ENCODE measurements around the gene TSGA10.
A peak's percentile ranks its signal among the peaks of the same experiment; 100 is the strongest.

The TSGA10 gene

DNA sequence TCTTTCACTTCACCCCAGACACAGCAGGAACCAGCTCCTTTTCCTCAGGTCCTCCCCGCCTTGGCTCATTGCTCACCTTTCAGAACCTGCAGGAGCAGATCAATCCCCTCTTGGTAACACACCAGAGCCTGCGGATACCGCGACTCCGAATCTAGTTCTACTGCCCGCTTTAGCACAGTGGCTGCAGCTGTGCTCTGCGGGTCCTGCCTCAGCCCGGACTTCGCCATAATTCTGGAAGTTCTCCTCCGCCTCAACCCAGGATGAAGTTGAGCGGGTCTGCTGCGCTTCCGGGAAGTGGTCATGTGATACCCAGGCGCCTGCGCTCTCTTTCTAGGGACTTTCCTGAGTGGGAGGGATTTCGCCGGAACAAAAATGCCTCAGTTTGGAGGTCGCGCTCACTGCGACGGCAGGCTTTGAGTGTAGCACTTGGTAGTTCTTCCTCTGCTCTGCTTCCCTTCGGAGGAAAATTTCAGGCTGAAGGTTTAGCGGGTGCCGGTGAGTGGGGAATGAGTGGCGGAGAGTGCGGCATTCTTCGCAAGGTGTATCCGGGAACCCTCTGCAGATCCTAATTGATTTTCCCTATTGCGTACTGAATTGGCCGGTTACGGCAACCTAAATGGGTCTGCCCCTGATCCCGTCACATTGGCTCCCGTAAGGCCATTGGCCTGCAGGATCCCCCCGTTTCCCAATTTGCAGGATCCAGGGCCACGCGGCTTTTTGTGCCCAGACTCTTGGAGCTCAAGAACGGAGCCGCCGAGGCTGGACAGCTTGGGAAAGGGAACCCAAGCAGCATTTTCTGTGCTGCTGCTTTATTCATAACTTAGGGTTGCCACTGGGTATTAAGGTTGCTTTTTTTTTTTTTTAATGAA lies 26.2 kb upstream of the TSGA10 start, which contains the start of the genes MITD1 and MRPL30:
TSS of gene MITD1 (minus strand) at position 304 of the 869 bp plus-strand sequence. CDS start at position 227, 77 bp downstream.
TSS of gene MRPL30 (plus strand) at position 430 of the 869 bp plus-strand sequence. CDS start 5,020 bp downstream, outside the sequence.
- peak within 1 kb of the TSS; percentile 66 for H3K18ac ChIP-seq (ENCODE audit: low read length)
- H3K4ac ChIP-seq (ENCODE audit: low read length), result no peak within 1 kb of the TSS
- H3K9ac ChIP-seq (ENCODE audit: low read depth, low read length, poor library complexity), result peak within 1 kb of the TSS; percentile 87
- no peak within 1 kb of the TSS for H2BK5ac ChIP-seq (ENCODE audit: low read length)
- peak; percentile 92 for DNase-seq (ENCODE audit: low spot score)
- H2AK5ac ChIP-seq (ENCODE audit: low read depth, low read length), result no peak within 1 kb of the TSS
- H3K27ac ChIP-seq (replicated peaks; ENCODE audit: low read length), result peak within 1 kb of the TSS; percentile 80
- H3K27me3 ChIP-seq (ENCODE audit: control insufficient read depth in 3 of 3, insufficient read depth in 3 of 3, low read depth in 1 of 3, low read length in 3 of 3), result no peaks in the 10 kb centered on the region
- no peaks in the 10 kb centered on the region for H3K4me1 ChIP-seq (ENCODE audit: control insufficient read depth in 2 of 2, insufficient read depth in 1 of 2, low read depth in 1 of 2, low read length in 2 of 2)
- H3K36me3 ChIP-seq (replicated peaks in 1 of 2; ENCODE audit: control insufficient read depth in 2 of 2, insufficient read depth in 2 of 2, low read length in 2 of 2), result peaks cover 0 to 22% of the 10 kb centered on the region in 2 donors
- no peak within 1 kb of the TSS for H2BK120ac ChIP-seq (ENCODE audit: low read depth, low read length)
- peak within 1 kb of the TSS; percentile 86 to 95 for H3K4me3 ChIP-seq (ENCODE audit: low read length in 2 of 2)
- H2BK12ac ChIP-seq (ENCODE audit: low read length), result no peak within 1 kb of the TSS
- no peak within 1 kb of the TSS for H3K14ac ChIP-seq (ENCODE audit: low read length)
- peaks cover 4% of the 10 kb centered on the region for H3K79me1 ChIP-seq (ENCODE audit: low read depth, low read length)
- H2AFZ ChIP-seq (ENCODE audit: low read length), result peak within 1 kb of the TSS; percentile 87
- H4K91ac ChIP-seq (ENCODE audit: low read depth, low read length, poor library complexity), result peak within 1 kb of the TSS; percentile 47
- H3K4me2 ChIP-seq (ENCODE audit: insufficient read depth, low read length, poor library complexity, severe bottlenecking), result peak within 1 kb of the TSS; percentile 75
- H4K8ac ChIP-seq (ENCODE audit: low read depth, low read length), result no peak within 1 kb of the TSS
- H3K23ac ChIP-seq (ENCODE audit: low read depth, low read length, poor library complexity), result peak within 1 kb of the TSS; percentile 26
- H2BK15ac ChIP-seq (ENCODE audit: low read length), result no peak within 1 kb of the TSS
- peaks cover 0 to 4% of the 10 kb centered on the region in 2 donors for H3K9me3 ChIP-seq (replicated peaks in 1 of 2; ENCODE audit: control insufficient read depth in 2 of 2, insufficient read depth in 1 of 2, low read depth in 1 of 2, low read length in 2 of 2)
- WGBS, 2 donors (ENCODE audit: extremely low coverage in 2 of 2, insufficient read length in 2 of 2, insufficient replicate concordance in 1 of 2), result no CpG with 5 or more reads among the region's 39 CpGs

DNA sequence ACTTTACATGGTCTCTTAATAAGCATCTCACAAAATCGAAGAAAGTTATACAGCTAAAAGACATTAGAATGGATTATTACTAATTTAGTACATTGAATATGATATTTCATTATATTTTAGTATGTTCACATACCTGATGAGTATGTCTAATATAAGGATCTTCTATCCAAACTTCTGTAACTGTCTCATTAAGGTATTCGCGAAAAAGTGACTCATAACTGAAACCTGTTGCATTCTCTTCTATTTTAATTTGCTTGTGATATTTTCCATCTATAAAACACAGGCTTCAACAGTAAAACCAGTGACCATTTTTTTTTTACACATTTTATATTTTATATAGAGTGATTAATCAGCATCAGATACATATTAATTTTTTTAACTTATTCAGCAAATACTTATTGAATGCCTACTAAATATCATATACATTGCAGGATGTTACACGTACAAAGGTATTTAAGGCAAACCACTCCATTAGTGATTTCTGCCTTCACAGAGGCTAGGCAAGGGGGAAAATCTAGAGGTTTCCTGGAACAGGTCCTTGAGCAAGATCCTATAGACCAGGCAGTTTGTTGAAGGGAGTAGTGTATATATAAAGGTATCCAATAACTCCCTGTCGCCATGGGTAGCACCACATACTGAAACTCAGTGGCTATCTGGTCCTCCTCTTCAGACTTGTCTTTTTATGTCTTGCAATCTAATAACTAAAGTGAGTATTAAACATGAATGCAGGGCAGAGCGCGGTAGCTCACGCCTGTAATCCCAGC lies 16.8 kb upstream of the TSGA10 start:
- peaks cover 8 to 69% of the 10 kb centered on the region in 2 donors for H3K36me3 ChIP-seq (replicated peaks in 1 of 2; ENCODE audit: control insufficient read depth in 2 of 2, insufficient read depth in 2 of 2, low read length in 2 of 2)

DNA sequence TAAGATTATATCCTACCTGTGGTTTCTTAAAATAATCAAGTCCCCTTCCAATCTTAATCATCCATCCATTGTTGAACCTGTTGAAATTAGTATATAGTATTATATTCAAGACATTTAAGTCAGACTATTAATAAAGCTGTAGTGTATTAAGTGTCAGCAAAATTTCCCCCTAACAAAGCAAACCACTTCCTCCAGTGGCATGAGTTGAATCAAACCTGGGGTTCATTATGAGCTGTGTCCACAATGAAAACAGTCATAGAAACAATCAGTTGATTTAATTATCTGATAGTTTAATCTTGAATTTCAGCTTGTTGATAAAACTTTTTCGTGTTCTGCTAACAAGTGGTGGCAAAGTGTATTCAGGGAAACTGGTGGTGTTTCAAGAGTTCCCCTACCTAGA lies 14.8 kb upstream of the TSGA10 start:
- no peak overlapping the region for H3K4me2 ChIP-seq (ENCODE audit: insufficient read depth, low read length, poor library complexity, severe bottlenecking)
- WGBS, 2 donors (ENCODE audit: extremely low coverage in 2 of 2, insufficient read length in 2 of 2, insufficient replicate concordance in 1 of 2), result no CpG with 5 or more reads among the region's 1 CpG
- no peak overlapping the region for H3K14ac ChIP-seq (ENCODE audit: low read length)
- H3K27ac ChIP-seq (replicated peaks; ENCODE audit: low read length), result no peak overlapping the region
- H2AK5ac ChIP-seq (ENCODE audit: low read depth, low read length), result no peak overlapping the region
- peaks cover 8 to 88% of the 10 kb centered on the region in 2 donors for H3K36me3 ChIP-seq (replicated peaks in 1 of 2; ENCODE audit: control insufficient read depth in 2 of 2, insufficient read depth in 2 of 2, low read length in 2 of 2)
- no peak overlapping the region for H2BK120ac ChIP-seq (ENCODE audit: low read depth, low read length)
- H4K8ac ChIP-seq (ENCODE audit: low read depth, low read length), result no peak overlapping the region
- no peak overlapping the region for H2BK12ac ChIP-seq (ENCODE audit: low read length)
- H4K91ac ChIP-seq (ENCODE audit: low read depth, low read length, poor library complexity), result no peak overlapping the region
- H3K9me3 ChIP-seq (replicated peaks in 1 of 2; ENCODE audit: control insufficient read depth in 2 of 2, insufficient read depth in 1 of 2, low read depth in 1 of 2, low read length in 2 of 2), result no peaks in the 10 kb centered on the region
- H2AFZ ChIP-seq (ENCODE audit: low read length), result no peak overlapping the region
- DNase-seq (ENCODE audit: low spot score), result no peak
- no peak overlapping the region for H3K4ac ChIP-seq (ENCODE audit: low read length)
- H3K4me1 ChIP-seq (ENCODE audit: control insufficient read depth in 2 of 2, insufficient read depth in 1 of 2, low read depth in 1 of 2, low read length in 2 of 2), result no peaks in the 10 kb centered on the region
- H3K18ac ChIP-seq (ENCODE audit: low read length), result no peak overlapping the region
- no peak overlapping the region for H2BK5ac ChIP-seq (ENCODE audit: low read length)
- H3K23ac ChIP-seq (ENCODE audit: low read depth, low read length, poor library complexity), result no peak overlapping the region
- no peaks in the 10 kb centered on the region for H3K27me3 ChIP-seq (ENCODE audit: control insufficient read depth in 3 of 3, insufficient read depth in 3 of 3, low read depth in 1 of 3, low read length in 3 of 3)
- no peak overlapping the region for H2BK15ac ChIP-seq (ENCODE audit: low read length)
- H3K9ac ChIP-seq (ENCODE audit: low read depth, low read length, poor library complexity), result no peak overlapping the region
- no peak overlapping the region for H3K4me3 ChIP-seq (ENCODE audit: low read length in 2 of 2)
- H3K79me1 ChIP-seq (ENCODE audit: low read depth, low read length), result no peaks in the 10 kb centered on the region

More for the DNA sequence above, 16.8 kb upstream of the TSGA10 start:
- Histone ChIP-seq H3K4me3 (ENCODE audit: low read length in 2 of 2) (no peak overlapping the region), H3K9me3 (replicated peaks in 1 of 2; ENCODE audit: control insufficient read depth in 2 of 2, insufficient read depth in 1 of 2, low read depth in 1 of 2, low read length in 2 of 2) (no peaks in the 10 kb centered on the region), H3K9ac (ENCODE audit: low read depth, low read length, poor library complexity) (no peak overlapping the region), H2BK12ac (ENCODE audit: low read length) (no peak overlapping the region), H2BK120ac (ENCODE audit: low read depth, low read length) (no peak overlapping the region), H2AK5ac (ENCODE audit: low read depth, low read length) (no peak overlapping the region), H3K79me1 (ENCODE audit: low read depth, low read length) (no peaks in the 10 kb centered on the region), H4K91ac (ENCODE audit: low read depth, low read length, poor library complexity) (no peak overlapping the region), H4K8ac (ENCODE audit: low read depth, low read length) (no peak overlapping the region), H3K14ac (ENCODE audit: low read length) (no peak overlapping the region), H2BK5ac (ENCODE audit: low read length) (no peak overlapping the region), H3K23ac (ENCODE audit: low read depth, low read length, poor library complexity) (no peak overlapping the region), H3K4ac (ENCODE audit: low read length) (no peak overlapping the region), H2BK15ac (ENCODE audit: low read length) (no peak overlapping the region), H2AFZ (ENCODE audit: low read length) (no peak overlapping the region), H3K4me1 (ENCODE audit: control insufficient read depth in 2 of 2, insufficient read depth in 1 of 2, low read depth in 1 of 2, low read length in 2 of 2) (no peaks in the 10 kb centered on the region), H3K27ac (replicated peaks; ENCODE audit: low read length) (no peak overlapping the region), H3K27me3 (ENCODE audit: control insufficient read depth in 3 of 3, insufficient read depth in 3 of 3, low read depth in 1 of 3, low read length in 3 of 3) (no peaks in the 10 kb centered on the region), H3K4me2 (ENCODE audit: insufficient read depth, low read length, poor library complexity, severe bottlenecking) (no peak overlapping the region), H3K18ac (ENCODE audit: low read length) (no peak overlapping the region)
- WGBS, 2 donors (ENCODE audit: extremely low coverage in 2 of 2, insufficient read length in 2 of 2, insufficient replicate concordance in 1 of 2), result no CpG with 5 or more reads among the region's 8 CpGs
- DNase-seq (ENCODE audit: low spot score), result no peak

GRCh38 chr2:99166218-99166617 lies 11.5 kb upstream of the TSGA10 start:
- no peaks in the 10 kb centered on the region for H3K9me3 ChIP-seq (replicated peaks in 1 of 2; ENCODE audit: control insufficient read depth in 2 of 2, insufficient read depth in 1 of 2, low read depth in 1 of 2, low read length in 2 of 2)
- no peaks in the 10 kb centered on the region for H3K79me1 ChIP-seq (ENCODE audit: low read depth, low read length)
- H2AK5ac ChIP-seq (ENCODE audit: low read depth, low read length), result no peak overlapping the region
- no peak overlapping the region for H3K4ac ChIP-seq (ENCODE audit: low read length)
- no peak overlapping the region for H2BK5ac ChIP-seq (ENCODE audit: low read length)
- no peak overlapping the region for H3K9ac ChIP-seq (ENCODE audit: low read depth, low read length, poor library complexity)
- H3K36me3 ChIP-seq (replicated peaks in 1 of 2; ENCODE audit: control insufficient read depth in 2 of 2, insufficient read depth in 2 of 2, low read length in 2 of 2), result peaks cover 6 to 72% of the 10 kb centered on the region in 2 donors
- no peak overlapping the region for H3K14ac ChIP-seq (ENCODE audit: low read length)
- H3K4me3 ChIP-seq (ENCODE audit: low read length in 2 of 2), result no peak overlapping the region
- H2BK12ac ChIP-seq (ENCODE audit: low read length), result no peak overlapping the region
- no peak overlapping the region for H3K23ac ChIP-seq (ENCODE audit: low read depth, low read length, poor library complexity)
- no CpG with 5 or more reads among the region's 5 CpGs for WGBS, 2 donors (ENCODE audit: extremely low coverage in 2 of 2, insufficient read length in 2 of 2, insufficient replicate concordance in 1 of 2)
- no peak overlapping the region for H4K8ac ChIP-seq (ENCODE audit: low read depth, low read length)
- H2BK120ac ChIP-seq (ENCODE audit: low read depth, low read length), result no peak overlapping the region
- H3K4me2 ChIP-seq (ENCODE audit: insufficient read depth, low read length, poor library complexity, severe bottlenecking), result no peak overlapping the region
- DNase-seq (ENCODE audit: low spot score), result no peak
- H3K27ac ChIP-seq (replicated peaks; ENCODE audit: low read length), result no peak overlapping the region
- H3K18ac ChIP-seq (ENCODE audit: low read length), result no peak overlapping the region
- H2AFZ ChIP-seq (ENCODE audit: low read length), result no peak overlapping the region
- no peak overlapping the region for H4K91ac ChIP-seq (ENCODE audit: low read depth, low read length, poor library complexity)
- H3K27me3 ChIP-seq (ENCODE audit: control insufficient read depth in 3 of 3, insufficient read depth in 3 of 3, low read depth in 1 of 3, low read length in 3 of 3), result no peaks in the 10 kb centered on the region
- no peaks in the 10 kb centered on the region for H3K4me1 ChIP-seq (ENCODE audit: control insufficient read depth in 2 of 2, insufficient read depth in 1 of 2, low read depth in 1 of 2, low read length in 2 of 2)
- no peak overlapping the region for H2BK15ac ChIP-seq (ENCODE audit: low read length)

Data from neuronal stem cell (in vitro differentiated cells).